Suppressor macrophage (primary cell): Measurements from ENCODE around the gene LMNTD2.

ENCODE experiments used
- DNase-seq, 4 experiments: peaks; one replicate each; pipeline ENCODE4 v3.0.0-alpha.2; 2020 to 2022

The LMNTD2 gene

GRCh38 chr11:508956-509355, 51.6 kb downstream of the LMNTD2 start:
- no peak for DNase-seq

- DNase-seq = no peak
Measured at GRCh38 chr11:507727-508515, 52.6 kb downstream of the LMNTD2 start.

- peak; percentile 98 to 100 (median 100) for DNase-seq
Measured at GRCh38 chr11:506995-507726, 53.4 kb downstream of the LMNTD2 start, which contains the start of gene RNH1. TSS of gene RNH1 (minus strand) at chr11:507242. CDS start at chr11:502162, 5,080 bp downstream.

DNA sequence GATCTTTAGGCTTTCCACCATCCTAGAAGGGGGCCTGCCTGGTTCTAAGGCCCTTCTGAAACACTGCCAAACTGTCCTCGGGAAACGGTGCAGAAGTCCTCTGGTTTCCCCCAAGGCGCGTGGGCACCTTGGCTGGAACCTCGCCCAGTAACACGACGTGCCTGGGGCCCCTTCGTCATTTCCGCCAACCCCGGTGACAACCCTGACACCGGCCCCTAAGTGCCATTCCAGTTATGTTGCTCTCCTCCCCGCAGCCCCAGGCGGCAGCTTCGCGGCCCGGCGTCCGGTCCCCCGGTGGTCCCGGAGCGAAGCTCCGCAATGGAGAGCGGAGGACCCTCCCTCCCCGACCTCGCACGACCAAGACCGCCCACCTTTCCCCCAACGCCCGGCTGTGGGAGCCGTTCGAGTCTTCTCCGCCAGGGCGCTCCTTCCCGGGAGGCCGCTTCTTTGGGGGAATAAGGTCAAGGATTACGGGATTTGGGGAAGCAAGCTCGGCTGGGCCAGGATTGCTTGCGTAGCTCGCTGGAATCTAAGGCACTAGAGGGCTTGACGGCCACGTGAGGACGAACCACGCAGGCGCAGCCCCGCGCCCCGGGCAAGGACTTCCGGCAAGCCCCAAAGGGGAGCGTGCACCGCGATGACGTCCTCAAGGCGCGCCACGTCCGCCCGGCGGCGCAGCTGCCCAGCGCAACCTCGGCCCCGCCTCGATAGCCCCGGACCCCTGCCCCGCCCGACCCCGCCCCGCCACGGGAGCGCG, 54.1 kb downstream of the LMNTD2 start:
- peak; percentile 99 to 100 (median 99) for DNase-seq

DNA sequence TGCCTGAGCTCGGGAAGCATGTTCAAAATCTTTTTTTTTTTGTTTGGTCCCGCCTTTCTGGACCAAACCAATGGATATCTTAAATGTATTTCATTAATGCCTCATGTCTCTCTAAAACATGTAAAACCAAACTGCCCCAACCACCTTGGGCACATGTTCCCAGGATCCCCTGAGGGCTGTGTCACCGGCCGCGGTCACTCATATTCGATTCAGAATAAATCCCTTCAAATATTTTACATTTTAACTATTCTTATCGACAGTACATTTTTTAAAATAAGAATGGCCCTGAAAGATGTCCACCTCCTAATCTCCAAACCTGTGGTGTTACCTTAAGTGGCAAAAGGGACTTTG, 55.6 kb downstream of the LMNTD2 start:
- no peak for DNase-seq
